Measurements from ENCODE around the gene ERFL. TPM values are rescaled to one million over a fixed set of nuclear protein-coding genes. Genes with fewer than 3 reads are reported as not detected.

ERFL gene
- total RNA-seq, 4 donors from 2014 or later = 0.27 to 1.9 (median 0.95) TPM

- no peak for DNase-seq
- TF ChIP-seq CTCF (IDR thresholded peaks at IDR 0.05) = no peak
- TF ChIP-seq POLR2A (IDR thresholded peaks at IDR 0.05) = no peak
- no peak for TF ChIP-seq EP300 (IDR thresholded peaks at IDR 0.05; ENCODE audit: low read depth)
- TF ChIP-seq POLR2AphosphoS5 (IDR thresholded peaks at IDR 0.05) = no peak
- intact Hi-C loops (cut with DNase I; ENCODE audit: low total_unique reads) (no loop called here), in situ Hi-C loops (cut with MboI; ENCODE audit: low pct_ligation_motif_present in 1 of 4, low pct_unique_long_range_greater_than_20kb in 1 of 4, low sequenced_read_pairs in 3 of 4) (no loop called here)
- no peaks in the 10 kb centered on the region for H3K36me3 ChIP-seq
- H3K27me3 ChIP-seq = peaks cover 83% of the 10 kb centered on the region
- no peaks in the 10 kb centered on the region for H3K9me3 ChIP-seq
- WGBS, 2 donors (ENCODE audit: low coverage in 1 of 2) = 41 to 47% methylated on average over 7 to 13 of the region's 13 CpGs
- H3K4me1 ChIP-seq = peaks cover 0 to 20% (median 16%) of the 10 kb centered on the region in 4 donors
- no peak overlapping the region for H3K27ac ChIP-seq
- H3K4me3 ChIP-seq = no peak overlapping the region
Observed at GRCh38 chr19:41924151-41925145, 3.8 kb downstream of the ERFL start.

GRCh38 chr19:41923045-41923788 is 5.0 kb downstream of the ERFL start:
- no peaks in the 10 kb centered on the region for H3K9me3 ChIP-seq
- WGBS, 2 donors (ENCODE audit: low coverage in 1 of 2) = 47 to 64% methylated on average over 2 to 4 of the region's 6 CpGs
- TF ChIP-seq EP300 (IDR thresholded peaks at IDR 0.05; ENCODE audit: low read depth) (no peak), CTCF (IDR thresholded peaks at IDR 0.05) (no peak), POLR2A (IDR thresholded peaks at IDR 0.05) (no peak), POLR2AphosphoS5 (IDR thresholded peaks at IDR 0.05) (no peak)
- H3K27me3 ChIP-seq = peaks cover 73% of the 10 kb centered on the region
- in situ Hi-C loops (cut with MboI; ENCODE audit: low pct_ligation_motif_present in 1 of 4, low pct_unique_long_range_greater_than_20kb in 1 of 4, low sequenced_read_pairs in 3 of 4) = no loop called here
- DNase-seq = no peak
- H3K4me3 ChIP-seq = no peak overlapping the region
- peaks cover 0 to 8% (median 7%) of the 10 kb centered on the region in 4 donors for H3K4me1 ChIP-seq
- H3K36me3 ChIP-seq = no peaks in the 10 kb centered on the region
- intact Hi-C loops (cut with DNase I; ENCODE audit: low total_unique reads) = no loop called here
- H3K27ac ChIP-seq = no peak overlapping the region

- Histone ChIP-seq H3K4me1 (peaks cover 0 to 1% (median under 1%) of the 10 kb centered on the region in 4 donors), H3K9me3 (no peaks in the 10 kb centered on the region), H3K4me3 (no peak overlapping the region), H3K27ac (no peak overlapping the region), H3K27me3 (peaks cover 70% of the 10 kb centered on the region), H3K36me3 (no peaks in the 10 kb centered on the region)
- no peak for TF ChIP-seq EP300 (IDR thresholded peaks at IDR 0.05; ENCODE audit: low read depth)
- no peak for TF ChIP-seq POLR2AphosphoS5 (IDR thresholded peaks at IDR 0.05)
- TF ChIP-seq CTCF (IDR thresholded peaks at IDR 0.05) = no peak
- no peak for TF ChIP-seq POLR2A (IDR thresholded peaks at IDR 0.05)
- WGBS, 2 donors (ENCODE audit: low coverage in 1 of 2) = 24 to 28% methylated on average over 10 to 18 of the region's 18 CpGs
- DNase-seq = no peak
- intact Hi-C loops (cut with DNase I; ENCODE audit: low total_unique reads) = no loop called here
- in situ Hi-C loops (cut with MboI; ENCODE audit: low pct_ligation_motif_present in 1 of 4, low pct_unique_long_range_greater_than_20kb in 1 of 4, low sequenced_read_pairs in 3 of 4) = no loop called here
Observed at GRCh38 chr19:41922585-41922984, 5.7 kb downstream of the ERFL start.

Data from transverse colon (tissue), 4 donors.